DOHH2 (cell line): Measurements from ENCODE around the gene LIMS2.

Source experiments
- CTCF ChIP-seq: fragments of 200-600 bp; sonication (generic); IDR thresholded peaks from one replicate; pipeline ENCODE4 v1.5.1; 2014; ENCODE audit warnings: antibody characterized with exemption, mild to moderate bottlenecking, low read depth, low read length; ENCODE audit not compliant: poor library complexity, severe bottlenecking
- EZH2phosphoT487 ChIP-seq: fragments of 200-600 bp; sonication (generic); IDR thresholded peaks from 2 replicates; pipeline ENCODE4 v1.6.1; 2017; ENCODE audit warnings: borderline replicate concordance, mild to moderate bottlenecking, antibody characterized with exemption, low read length, moderate library complexity, mixed read lengths

DNA sequence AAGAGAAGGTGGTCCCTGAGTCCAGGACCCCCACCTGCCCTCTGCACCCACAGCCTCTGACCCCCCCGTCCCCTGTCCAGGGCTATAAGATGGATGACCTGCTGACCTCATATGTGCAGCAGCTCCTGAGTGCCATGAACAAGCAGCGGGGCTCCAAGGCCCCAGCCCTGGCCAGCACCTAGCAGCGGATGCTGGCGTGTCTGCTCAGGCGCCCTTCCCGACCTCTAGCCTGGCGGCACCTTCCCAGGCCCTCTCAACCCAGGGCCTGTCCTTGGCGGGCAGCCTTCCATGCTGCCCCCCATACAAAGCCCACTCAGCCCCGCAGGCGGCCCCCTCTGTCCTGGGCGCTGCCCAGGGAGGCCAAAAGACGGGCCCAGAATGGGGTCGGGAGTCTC, 38.1 kb downstream of the LIMS2 start:
- no peak for TF ChIP-seq CTCF
- no peak for TF ChIP-seq EZH2phosphoT487
